HUDEP-2 (cell line): ENCODE results near the gene SKIC8.

Experiments used
- DNase-seq, 76 experiments: peaks; one replicate each; lab custom pipeline; 2025; ENCODE audit not compliant: unreplicated experiment in 76 of 76; lab: John Stamatoyannopoulos, UW

Gene SKIC8

GRCh38 chr15:78322724-78323521 lies 23.5 kb upstream of the SKIC8 start:
- DNase-seq = no peak

DNA sequence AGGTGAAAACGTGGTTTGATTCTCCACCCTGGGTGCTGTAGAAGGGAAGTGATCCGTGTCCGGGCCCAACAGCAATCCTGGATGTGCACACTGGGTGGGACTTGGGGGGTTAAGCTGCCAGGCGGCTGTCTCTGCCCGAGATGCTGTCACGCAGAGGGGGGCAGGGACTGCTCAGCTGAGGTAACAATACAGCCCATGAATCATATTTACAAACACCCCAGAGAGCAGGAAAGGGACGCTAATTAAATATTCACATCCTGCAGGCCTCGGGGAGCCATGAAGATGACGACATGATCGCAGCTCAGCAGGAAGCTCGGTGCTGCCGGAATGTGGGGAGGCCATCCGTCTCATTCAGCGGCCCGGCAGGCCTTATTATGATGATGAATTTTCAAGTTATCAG lies 22.8 kb upstream of the SKIC8 start:
- no peak for DNase-seq

GRCh38 chr15:78321786-78322185 lies 22.4 kb upstream of the SKIC8 start:
- DNase-seq = no peak

- DNase-seq = no peak
Observed at GRCh38 chr15:78321041-78321570, 21.7 kb upstream of the SKIC8 start.

GRCh38 chr15:78320183-78320582 lies 20.8 kb upstream of the SKIC8 start:
- DNase-seq = no peak

DNA sequence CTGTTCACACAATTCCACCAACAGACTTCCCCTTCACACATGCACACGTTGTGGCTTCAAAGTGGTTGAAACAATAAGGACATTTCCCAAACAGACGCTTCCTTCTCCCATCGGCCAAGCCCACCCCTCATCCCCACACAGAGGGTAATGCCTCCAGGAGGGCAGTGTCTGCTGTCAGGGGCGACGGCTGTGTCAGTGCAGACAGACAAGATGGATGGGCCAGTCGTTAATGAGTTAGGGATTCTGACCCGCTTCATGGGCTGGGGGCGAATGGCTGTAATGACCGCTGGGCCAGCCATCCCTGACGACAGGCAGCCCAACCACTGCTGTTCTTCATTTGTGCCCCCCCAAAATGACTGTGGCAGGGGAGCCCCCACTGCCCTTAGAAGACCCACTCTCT lies 20.2 kb upstream of the SKIC8 start:
- no peak for DNase-seq

DNA sequence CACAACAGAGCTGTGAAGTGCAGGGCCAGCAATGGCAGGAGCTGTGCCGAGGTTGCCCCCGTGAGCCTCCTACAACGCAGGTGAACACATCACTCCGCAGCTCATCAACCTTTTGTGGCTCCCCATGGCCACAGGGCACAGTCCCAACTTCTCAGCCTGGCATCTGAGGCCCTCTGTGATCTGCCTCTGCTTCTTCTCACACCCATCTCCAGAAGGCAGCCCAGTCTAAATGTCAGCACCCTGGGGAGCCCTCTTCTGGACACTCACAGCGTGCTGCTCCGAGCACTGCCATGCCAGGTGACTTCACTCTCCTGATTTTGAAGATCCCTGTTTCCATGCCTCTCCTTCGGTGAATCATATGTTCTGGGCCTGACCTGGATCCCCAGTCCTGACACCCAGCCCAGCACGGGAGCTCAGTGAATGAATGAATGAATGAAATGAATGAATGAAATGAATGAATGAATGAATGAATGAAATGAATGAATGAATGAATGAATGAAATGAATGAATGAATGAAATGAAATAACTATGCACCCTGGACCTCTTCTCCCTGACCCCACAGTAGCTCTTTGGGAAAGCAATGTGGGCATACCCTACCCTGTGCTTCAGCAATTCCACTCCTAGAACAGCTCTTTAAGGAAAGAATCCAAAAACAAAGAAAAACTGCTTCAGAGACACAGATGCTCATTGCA lies 17.9 kb upstream of the SKIC8 start:
- DNase-seq = peak in 46 of 76 experiments; percentile 6 to 54 (median 25)

- DNase-seq = peak in 16 of 76 experiments; percentile 5 to 35 (median 14)
Observed at GRCh38 chr15:78316283-78317083, 17.1 kb upstream of the SKIC8 start.

DNA sequence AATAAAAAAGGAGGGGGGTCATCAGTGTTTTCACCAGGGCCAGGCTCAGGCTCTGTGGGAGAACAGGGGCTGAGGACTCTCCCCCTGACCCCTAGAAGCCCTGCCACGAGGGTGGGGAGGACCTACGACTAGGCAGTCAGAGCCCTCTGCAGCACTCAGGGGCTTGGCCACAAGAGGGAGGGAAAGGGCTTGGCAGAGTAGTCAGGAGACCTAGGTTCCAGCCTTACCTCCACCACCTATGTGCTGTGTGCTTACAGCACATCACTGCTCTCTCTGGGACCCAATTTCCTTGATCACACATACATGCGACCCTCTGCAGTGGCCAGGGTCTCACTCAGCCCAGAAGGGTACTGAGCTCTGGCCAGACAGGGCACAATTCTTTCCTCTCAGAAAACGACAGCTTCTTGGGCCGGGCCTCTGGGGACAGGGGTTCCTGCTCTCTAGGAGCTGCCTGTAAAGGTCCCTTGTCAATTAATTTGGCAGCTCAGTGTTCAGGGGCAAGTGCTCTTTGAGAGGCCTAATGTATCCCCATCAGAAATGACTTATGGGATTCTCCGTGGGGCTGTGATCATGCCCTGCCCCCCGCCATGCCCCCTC lies 16.4 kb upstream of the SKIC8 start:
- DNase-seq = peak in 22 of 76 experiments; percentile 2 to 28 (median 16)

DNA sequence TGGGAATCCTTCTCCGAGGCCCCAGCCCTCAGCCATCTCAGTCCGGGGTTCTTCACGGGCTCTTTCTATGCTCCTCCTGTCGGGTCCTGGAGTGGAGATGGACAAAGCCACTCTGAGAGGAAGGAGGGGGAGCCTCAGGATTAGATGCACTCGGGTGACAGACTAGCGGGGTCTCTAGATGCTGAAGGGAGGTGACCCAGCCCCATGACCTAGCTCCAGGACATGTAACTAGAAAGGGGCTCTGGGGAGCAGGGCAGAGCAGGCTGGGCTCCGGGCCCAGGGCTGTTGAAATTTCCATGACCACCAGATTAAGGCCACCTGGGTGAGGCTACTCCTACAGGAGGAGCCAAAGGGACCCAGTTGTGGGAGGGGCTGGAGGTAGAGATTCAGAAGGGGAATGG lies 14.8 kb upstream of the SKIC8 start:
- no peak for DNase-seq

DNA sequence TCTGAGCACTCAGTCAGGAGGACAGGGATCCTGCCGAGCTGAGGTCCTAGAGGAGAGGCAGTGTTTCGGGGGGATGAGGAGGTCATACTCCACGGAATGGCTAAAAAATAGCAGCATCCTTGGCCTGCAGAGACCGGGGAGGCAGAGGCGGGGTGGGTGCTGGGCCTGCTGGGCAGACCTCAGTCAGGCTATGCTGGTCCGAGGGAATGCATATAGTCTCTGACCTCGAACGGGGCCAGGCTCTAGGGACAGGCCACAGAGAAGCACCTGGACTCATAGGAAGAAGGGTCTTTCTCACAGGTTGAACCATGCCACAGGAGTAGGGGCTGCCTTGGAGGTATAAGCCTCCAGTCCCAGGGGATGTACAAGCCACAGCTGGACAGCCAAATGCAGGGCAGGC lies 14.0 kb upstream of the SKIC8 start:
- DNase-seq = no peak

DNA sequence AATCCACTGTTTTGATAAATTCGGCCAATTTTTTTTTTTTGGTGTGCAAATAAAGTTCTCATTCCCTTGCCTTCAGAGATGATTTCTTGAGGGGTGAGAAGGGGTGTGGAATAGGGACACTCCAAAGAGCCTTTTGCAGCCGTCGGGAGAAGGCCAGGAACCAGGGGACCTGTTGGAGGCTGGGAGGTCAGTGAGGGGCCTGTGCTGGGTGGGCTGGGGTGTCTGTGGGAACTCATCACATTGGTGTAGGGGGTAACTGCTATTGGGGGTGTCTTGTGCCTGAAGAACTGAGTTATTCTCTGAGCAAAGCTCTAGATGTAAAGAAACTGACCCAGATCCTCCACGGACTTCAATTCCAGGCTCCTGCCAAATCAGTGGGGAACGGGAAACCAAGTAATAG lies 13.5 kb upstream of the SKIC8 start:
- DNase-seq = no peak

GRCh38 chr15:78312536-78312935 lies 13.1 kb upstream of the SKIC8 start:
- DNase-seq = no peak

GRCh38 chr15:78311292-78311691 lies 11.9 kb upstream of the SKIC8 start:
- DNase-seq = no peak

- DNase-seq = peak in 57 of 76 experiments; percentile 7 to 69 (median 47)
Observed at GRCh38 chr15:78308422-78309032, 9.1 kb upstream of the SKIC8 start.

DNA sequence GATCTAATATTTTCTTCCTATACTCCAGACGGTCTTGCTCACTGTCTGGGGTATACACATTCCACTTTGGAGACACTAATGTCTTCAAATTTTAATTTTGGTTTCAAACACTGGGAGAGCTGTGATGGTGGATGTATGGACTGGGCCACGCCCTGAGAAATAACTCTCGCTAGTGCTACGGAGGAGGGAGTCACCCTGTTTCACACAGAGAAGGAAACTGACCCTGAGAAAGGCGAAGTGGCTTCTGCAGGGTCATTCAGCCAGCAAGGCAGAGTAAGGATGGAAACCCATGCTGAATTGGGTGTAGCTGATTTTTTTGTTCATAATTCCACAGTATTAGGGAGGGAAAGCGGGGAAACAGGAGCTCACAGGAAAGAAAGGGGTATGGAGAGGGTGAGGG lies 8.6 kb upstream of the SKIC8 start:
- DNase-seq = peak in 4 of 76 experiments; percentile 6 to 38 (median 24)

- peak in 9 of 76 experiments; percentile 3 to 52 (median 13) for DNase-seq
Observed at GRCh38 chr15:78306176-78306774, 6.9 kb upstream of the SKIC8 start.

GRCh38 chr15:78304216-78305066 lies 5.0 kb upstream of the SKIC8 start:
- no peak for DNase-seq
